AG04450 (cell line): ENCODE measurements around the gene KCNJ3. TPM values are rescaled to one million over a fixed set of nuclear protein-coding genes. Genes with fewer than 3 reads are reported as not detected.

Source experiments
- CTCF ChIA-PET: fragments of 300-600, 350-600 bp; formaldehyde crosslinking; extraction: SDS; loops from one replicate; lab custom pipeline; 2022; ENCODE audit warnings: antibody characterized with exemption, inconsistent platforms; lab: Charles Lee
- POLR2A ChIA-PET: fragments of 350-600 bp; formaldehyde crosslinking; extraction: SDS; loops from one replicate; lab custom pipeline; 2021; ENCODE audit warnings: antibody characterized with exemption, inconsistent platforms; lab: Yijun Ruan, JAX
- DNase-seq: peaks from one replicate; pipeline ENCODE4 v3.0.0-alpha.2; 2011; ENCODE audit warnings: low read depth, low spot score
- H3K27ac ChIP-seq: one replicate; pipeline ENCODE4 v1.5.1; 2012; ENCODE audit warnings: low read depth, low read length, control low read depth
- H3K27me3 ChIP-seq: one replicate; pipeline ENCODE4 v1.6.0; 2012; ENCODE audit warnings: low read length; ENCODE audit not compliant: control insufficient read depth, insufficient read depth
- H3K4me3 ChIP-seq: 2 replicates; pipeline ENCODE4 v1.5.1; 2011; ENCODE audit warnings: mild to moderate bottlenecking, low read depth, low read length, control low read depth
- H3K9me3 ChIP-seq: 2 replicates; pipeline ENCODE4 v1.5.1; 2012; ENCODE audit warnings: low read length; ENCODE audit not compliant: control insufficient read depth, insufficient read depth
- CTCF ChIP-seq: IDR thresholded peaks from 2 replicates; pipeline ENCODE4 v1.5.1; 2011; ENCODE audit warnings: low read depth, low read length, control low read depth, inconsistent platforms
- polyA plus RNA-seq: library from polyadenylated mRNA; depleted of rRNA; stranded (reverse); fragments of >200 nt; gene quantifications from 2 replicates; pipeline ENCODE4 v1.2.3, GENCODE V29; 2011

KCNJ3 gene
- polyA plus RNA-seq, 1 experiment: not detected

DNA sequence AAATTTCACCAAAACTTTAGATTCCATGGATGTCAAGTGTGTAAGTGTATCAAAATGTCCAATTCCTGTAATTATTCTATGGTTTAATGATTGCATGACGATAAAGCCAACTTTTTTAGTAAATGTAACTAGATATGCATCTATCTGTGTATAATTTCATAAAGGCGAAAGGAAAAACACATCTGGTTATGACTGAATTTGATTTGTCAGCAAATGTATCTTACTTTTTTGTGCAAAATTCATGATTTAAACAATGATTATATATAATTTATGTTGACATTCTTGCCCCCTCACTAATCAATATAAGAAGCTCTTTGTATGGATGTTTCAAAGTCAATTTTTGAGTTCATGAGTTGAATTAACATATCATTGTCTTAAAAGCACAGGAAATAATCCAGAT, 138.5 kb downstream of the KCNJ3 start:
- no peaks in the 10 kb centered on the region for H3K27me3 ChIP-seq
- POLR2A ChIA-PET: no interaction called here
- DNase-seq: no peak

GRCh38 chr2:154844513-154844912, 146.0 kb downstream of the KCNJ3 start:
- Histone ChIP-seq H3K4me3 (no peak overlapping the region), H3K27me3 (no peaks in the 10 kb centered on the region), H3K9me3 (peaks cover 13% of the 10 kb centered on the region), H3K27ac (no peak overlapping the region)
- POLR2A ChIA-PET: no interaction called here
- TF ChIP-seq CTCF: no peak
- CTCF ChIA-PET: no interaction called here
- DNase-seq: no peak

More for the DNA sequence above, 138.5 kb downstream of the KCNJ3 start:
- Histone ChIP-seq H3K4me3 (no peak overlapping the region), H3K27ac (no peak overlapping the region), H3K9me3 (peaks cover 4% of the 10 kb centered on the region)
- no peak for TF ChIP-seq CTCF
- CTCF ChIA-PET: no interaction called here

DNA sequence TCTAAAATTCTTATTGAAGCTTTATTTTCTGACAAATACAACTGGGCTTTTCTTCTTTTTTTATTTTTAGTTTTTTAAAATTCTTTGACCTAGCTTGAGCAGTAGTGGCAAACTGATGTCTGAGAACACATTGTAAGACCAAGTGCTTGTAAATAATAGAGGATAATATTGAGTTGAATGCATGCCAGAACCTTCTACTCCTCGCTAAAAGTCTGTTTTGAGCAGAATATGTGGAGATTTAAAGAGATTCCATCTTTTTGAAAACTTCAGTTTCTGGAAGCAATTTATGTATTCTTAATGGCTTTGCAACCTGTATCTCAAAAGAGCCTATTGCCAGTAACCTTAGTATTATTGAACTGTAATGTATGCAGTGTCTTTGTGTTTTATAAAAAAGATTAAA, 148.3 kb downstream of the KCNJ3 start:
- H3K9me3 ChIP-seq: peaks cover 16% of the 10 kb centered on the region
- POLR2A ChIA-PET: no interaction called here

GRCh38 chr2:154849482-154849881, 151.0 kb downstream of the KCNJ3 start:
- TF ChIP-seq CTCF: no peak
- ChIA-PET POLR2A (no interaction called here), CTCF (no interaction called here)
- no peak for DNase-seq
- H3K27ac ChIP-seq: no peak overlapping the region
- H3K27me3 ChIP-seq: no peaks in the 10 kb centered on the region
- H3K4me3 ChIP-seq: no peak overlapping the region
- H3K9me3 ChIP-seq: peaks cover 13% of the 10 kb centered on the region

More for the DNA sequence above, 148.3 kb downstream of the KCNJ3 start:
- no peak for DNase-seq
- Histone ChIP-seq H3K4me3 (no peak overlapping the region), H3K27ac (no peak overlapping the region), H3K27me3 (no peaks in the 10 kb centered on the region)
- TF ChIP-seq CTCF: no peak
- CTCF ChIA-PET: no interaction called here

DNA sequence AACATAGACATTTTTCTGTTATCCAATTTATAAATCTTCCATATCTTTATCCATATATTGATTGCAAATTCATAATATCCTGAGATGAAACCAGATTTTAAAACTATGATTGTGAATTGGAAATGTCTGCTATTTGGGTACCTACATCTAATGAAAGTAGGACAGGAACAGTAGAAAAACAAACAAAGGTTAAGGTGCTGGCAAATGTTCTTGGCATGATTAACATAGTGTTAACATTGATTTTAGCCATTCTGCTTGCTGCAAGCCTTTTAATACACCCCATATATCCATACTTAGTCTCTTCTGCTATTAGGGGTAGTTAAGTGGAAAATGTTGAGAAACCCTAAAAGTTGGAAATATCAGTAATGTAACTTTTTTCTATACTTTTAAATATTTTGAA, 152.0 kb downstream of the KCNJ3 start:
- ChIA-PET CTCF (no interaction called here), POLR2A (no interaction called here)
- no peak for TF ChIP-seq CTCF
- H3K4me3 ChIP-seq: no peak overlapping the region
- peaks cover 8% of the 10 kb centered on the region; the same call in 1 of the 2 replicates for H3K9me3 ChIP-seq
- no peak overlapping the region for H3K27ac ChIP-seq
- no peak for DNase-seq
- H3K27me3 ChIP-seq: no peaks in the 10 kb centered on the region
